Stimulated activated CD4-positive, alpha-beta T cell treated with anti-CD3 and anti-CD28 coated beads, Interleukin-2, amount 100 ng/mL, for 24 hours (primary cell): Measurements from ENCODE around the gene ATG101.

Experiments used
- DNase-seq, 2 donors: peaks; one replicate each; pipeline ENCODE4 v3.0.0-alpha.2; 2020

Gene ATG101

GRCh38 chr12:52069327-52070184 is at the start of gene ATG101:
ATG101 (plus strand) TSS chr12:52069978; CDS start chr12:52073651, 3,673 bp downstream.
- peak; percentile 84 for DNase-seq

GRCh38 chr12:52020539-52021336 is 49.0 kb upstream of the ATG101 start:
- DNase-seq: peak; percentile 68 to 69

- no peak for DNase-seq
These were observed 47.0 kb upstream of the ATG101 start for GRCh38 chr12:52022841-52023181.

GRCh38 chr12:52023182-52023975 is 46.4 kb upstream of the ATG101 start:
- peak; percentile 95 to 97 for DNase-seq

GRCh38 chr12:52023976-52024688 is 45.6 kb upstream of the ATG101 start:
- DNase-seq: no peak

- DNase-seq: peak; percentile 54 to 66
These were observed 44.9 kb upstream of the ATG101 start for GRCh38 chr12:52024845-52025230.

- DNase-seq: no peak
These were observed 43.5 kb upstream of the ATG101 start for GRCh38 chr12:52026263-52026662.

- DNase-seq: no peak
These were observed 42.5 kb upstream of the ATG101 start for GRCh38 chr12:52027085-52027843.

GRCh38 chr12:52029685-52030084 is 40.1 kb upstream of the ATG101 start:
- no peak for DNase-seq

- DNase-seq: no peak
These were observed 37.4 kb upstream of the ATG101 start for GRCh38 chr12:52032446-52032803.

- DNase-seq: peak; percentile 88 to 91
These were observed 36.9 kb upstream of the ATG101 start for GRCh38 chr12:52032804-52033445.

GRCh38 chr12:52033446-52034140 is 36.2 kb upstream of the ATG101 start:
- no peak for DNase-seq

GRCh38 chr12:52035190-52035589 is 34.6 kb upstream of the ATG101 start:
- DNase-seq: no peak

- no peak for DNase-seq
These were observed 33.9 kb upstream of the ATG101 start for GRCh38 chr12:52035926-52036325.

GRCh38 chr12:52036587-52037171 is 33.1 kb upstream of the ATG101 start:
- DNase-seq: peak; percentile 76 to 83

GRCh38 chr12:52037248-52037861 is 32.4 kb upstream of the ATG101 start:
- DNase-seq: peak in 1 of 2 donors; percentile 31

GRCh38 chr12:52038447-52038846 is 31.3 kb upstream of the ATG101 start:
- no peak for DNase-seq

- DNase-seq: no peak
These were observed 28.7 kb upstream of the ATG101 start for GRCh38 chr12:52041035-52041434.

GRCh38 chr12:52041695-52042123 is 28.1 kb upstream of the ATG101 start:
- DNase-seq: no peak
